Nephron progenitor cell (in vitro differentiated cells): Measurements from ENCODE around the gene TCF7L1.
"Not testable (repeated sequence)": the region's sequence is repeated elsewhere in the genome, so short reads cannot be mapped to it uniquely, and the experiment has no call there.

Source experiments
- DNase-seq: peaks from one replicate; pipeline ENCODE4 v3.0.0; 2021
- H3K27ac Mint-ChIP-seq: 2 replicates; pipeline ENCODE4 v1.8.0; 2021; ENCODE audit warnings: mild to moderate bottlenecking, moderate library complexity, mixed read lengths
- H3K27me3 Mint-ChIP-seq: 2 replicates; pipeline ENCODE4 v1.8.0; 2021; ENCODE audit warnings: mild to moderate bottlenecking, low read depth, mixed read lengths; ENCODE audit not compliant: poor library complexity
- H3K36me3 Mint-ChIP-seq: 2 replicates; pipeline ENCODE4 v1.8.0; 2021; ENCODE audit warnings: low read depth, mixed read lengths
- H3K4me1 Mint-ChIP-seq: 2 replicates; pipeline ENCODE4 v1.8.0; 2021; ENCODE audit warnings: mixed read lengths
- H3K4me3 Mint-ChIP-seq: 2 replicates; pipeline ENCODE4 v1.8.0; 2021; ENCODE audit warnings: mild to moderate bottlenecking, moderate library complexity, mixed read lengths
- H3K9me3 Mint-ChIP-seq: 2 replicates; pipeline ENCODE4 v1.8.0; 2021; ENCODE audit warnings: mild to moderate bottlenecking, moderate library complexity, mixed read lengths
- CTCF ChIP-seq: fragments of 200-600 bp; sonication (generic); IDR thresholded peaks from 2 replicates; pipeline ENCODE4 v1.5.0; 2021; ENCODE audit warnings: antibody characterized with exemption

TCF7L1 gene

GRCh38 chr2:85340034-85340892 is 207.1 kb downstream of the TCF7L1 start:
- Mint-ChIP-seq H3K36me3 (no peaks in the 10 kb centered on the region), H3K27ac (no peak overlapping the region), H3K4me3 (no peak overlapping the region)

GRCh38 chr2:85341269-85342029 is 208.3 kb downstream of the TCF7L1 start:
- Mint-ChIP-seq H3K36me3 (no peaks in the 10 kb centered on the region), H3K4me1 (peaks cover 13% of the 10 kb centered on the region), H3K27ac (no peak overlapping the region), H3K27me3 (peaks cover 9% of the 10 kb centered on the region), H3K9me3 (no peaks in the 10 kb centered on the region), H3K4me3 (no peak overlapping the region)
- no peak for TF ChIP-seq CTCF
- DNase-seq: no peak

More at GRCh38 chr2:85340034-85340892, 207.1 kb downstream of the TCF7L1 start:
- Mint-ChIP-seq H3K27me3 (peaks cover 9% of the 10 kb centered on the region), H3K9me3 (no peaks in the 10 kb centered on the region), H3K4me1 (peaks cover 8% of the 10 kb centered on the region)
- no peak for TF ChIP-seq CTCF
- no peak for DNase-seq

GRCh38 chr2:85342156-85342555 is 209.0 kb downstream of the TCF7L1 start:
- Mint-ChIP-seq H3K27me3 (peaks cover 9% of the 10 kb centered on the region), H3K36me3 (no peaks in the 10 kb centered on the region), H3K4me1 (peaks cover 13% of the 10 kb centered on the region), H3K9me3 (no peaks in the 10 kb centered on the region), H3K27ac (peak overlapping the region; percentile 42), H3K4me3 (no peak overlapping the region)
- DNase-seq: no peak
- TF ChIP-seq CTCF: no peak

GRCh38 chr2:85343207-85343895 is 210.2 kb downstream of the TCF7L1 start:
- H3K4me3 Mint-ChIP-seq, H3K27me3 Mint-ChIP-seq, DNase-seq, H3K27ac Mint-ChIP-seq, H3K36me3 Mint-ChIP-seq, H3K9me3 Mint-ChIP-seq: not testable (repeated sequence)
- H3K4me1 Mint-ChIP-seq: peaks cover 13% of the 10 kb centered on the region

DNA sequence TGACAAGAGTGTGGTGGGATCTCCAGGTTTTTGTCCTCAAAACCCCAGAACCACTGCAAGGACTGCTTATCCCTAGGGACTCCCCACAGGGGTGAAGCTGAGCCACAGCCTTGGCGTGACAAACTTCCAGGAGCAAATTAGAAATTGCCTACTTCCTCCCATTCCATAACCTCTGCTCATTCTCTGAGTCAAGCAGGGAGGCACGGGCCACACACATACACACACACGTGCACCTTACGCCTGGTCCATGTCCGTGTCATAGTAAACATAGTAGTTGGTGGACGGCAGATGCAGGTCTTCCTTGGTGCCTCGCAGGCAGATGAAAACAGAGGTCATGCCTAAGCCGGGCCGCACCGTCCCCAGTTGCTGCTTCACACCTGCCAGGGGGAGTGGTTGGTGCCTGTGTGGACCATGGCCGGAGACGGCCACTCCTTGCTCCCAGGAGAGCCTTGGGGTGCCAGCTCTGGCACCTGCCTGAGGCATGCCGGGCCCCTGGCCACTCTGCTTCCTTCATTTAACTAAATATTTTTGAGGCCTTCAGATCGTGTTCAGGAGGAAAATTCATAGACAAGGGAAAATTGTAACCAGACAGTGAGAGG is 211.3 kb downstream of the TCF7L1 start:
- no peak overlapping the region for H3K4me3 Mint-ChIP-seq
- DNase-seq: no peak
- H3K27me3 Mint-ChIP-seq: peaks cover 6% of the 10 kb centered on the region
- TF ChIP-seq CTCF: no peak
- H3K9me3 Mint-ChIP-seq: no peaks in the 10 kb centered on the region
- H3K27ac Mint-ChIP-seq: no peak overlapping the region
- H3K36me3 Mint-ChIP-seq: peaks cover 10% of the 10 kb centered on the region
- peaks cover 13% of the 10 kb centered on the region for H3K4me1 Mint-ChIP-seq

DNA sequence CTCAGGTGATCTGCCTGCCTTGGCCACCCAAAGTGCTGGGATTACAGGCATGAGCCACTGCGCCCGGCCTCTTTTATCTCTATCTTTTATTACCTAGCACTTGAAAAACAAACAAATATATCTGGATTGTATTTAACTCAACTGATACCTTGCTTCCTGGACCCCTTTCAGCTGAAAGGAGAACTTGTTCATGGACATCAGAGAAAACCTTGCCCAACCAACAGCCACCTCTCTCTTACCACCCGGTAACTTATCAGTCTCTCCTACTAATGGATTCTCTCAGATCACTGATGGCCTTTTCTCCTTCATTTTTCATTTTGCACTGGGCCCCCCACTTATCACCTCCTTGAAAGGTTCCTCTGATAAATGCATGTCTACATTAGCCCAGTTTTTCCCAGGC is 214.4 kb downstream of the TCF7L1 start:
- no peaks in the 10 kb centered on the region for H3K27me3 Mint-ChIP-seq
- TF ChIP-seq CTCF: no peak
- H3K4me3 Mint-ChIP-seq: no peak overlapping the region
- peaks cover 20% of the 10 kb centered on the region for H3K36me3 Mint-ChIP-seq
- no peak overlapping the region for H3K27ac Mint-ChIP-seq
- peaks cover 6% of the 10 kb centered on the region for H3K4me1 Mint-ChIP-seq
- DNase-seq: no peak
- no peaks in the 10 kb centered on the region for H3K9me3 Mint-ChIP-seq
